ENCODE measurements around the gene JMJD7.
"Not testable (repeated sequence)": the region's sequence is repeated elsewhere in the genome, so short reads cannot be mapped to it uniquely, and the experiment has no call there.

Gene JMJD7

GRCh38 chr15:41822957-41823356, 4.9 kb upstream of the JMJD7 start:
- no peak for DNase-seq

- no peak for DNase-seq
Observed at GRCh38 chr15:41823502-41823901, 4.4 kb upstream of the JMJD7 start.

GRCh38 chr15:41824062-41824745, 3.7 kb upstream of the JMJD7 start:
- no peak for DNase-seq

GRCh38 chr15:41825145-41825544, 2.7 kb upstream of the JMJD7 start:
- DNase-seq: no peak

GRCh38 chr15:41825572-41826535, 2.0 kb upstream of the JMJD7 start:
- no peak for DNase-seq

GRCh38 chr15:41827290-41827879, 507 bp upstream of the JMJD7 start:
- DNase-seq: no peak

GRCh38 chr15:41828807-41829141, 882 bp downstream of the JMJD7 start:
- DNase-seq: no peak

GRCh38 chr15:41829959-41830646, 2.2 kb downstream of the JMJD7 start:
- DNase-seq: no peak

- not testable (repeated sequence) for DNase-seq
Observed at GRCh38 chr15:41831291-41831690, 3.4 kb downstream of the JMJD7 start.

GRCh38 chr15:41832208-41832607, 4.3 kb downstream of the JMJD7 start:
- DNase-seq: no peak

- DNase-seq: no peak
Observed at GRCh38 chr15:41832875-41833274, 5.0 kb downstream of the JMJD7 start.

GRCh38 chr15:41834096-41834495, 6.2 kb downstream of the JMJD7 start:
- DNase-seq: no peak

- peak; percentile 9 for DNase-seq
Observed at GRCh38 chr15:41836073-41836472, 8.2 kb downstream of the JMJD7 start.

GRCh38 chr15:41836713-41837454, 9.0 kb downstream of the JMJD7 start:
- no peak for DNase-seq

GRCh38 chr15:41838400-41838897, 10.6 kb downstream of the JMJD7 start, which contains the start of gene PLA2G4B:
TSS of gene PLA2G4B (plus strand) at chr15:41838847. CDS start at chr15:41838914, 67 bp downstream.
- no peak for DNase-seq

GRCh38 chr15:41839781-41840491, 12.0 kb downstream of the JMJD7 start:
- no peak for DNase-seq

- DNase-seq: no peak
Observed at GRCh38 chr15:41840673-41841072, 12.8 kb downstream of the JMJD7 start.

- DNase-seq: no peak
Observed at GRCh38 chr15:41841131-41841530, 13.2 kb downstream of the JMJD7 start.

- no peak for DNase-seq
Observed at GRCh38 chr15:41842229-41842628, 14.3 kb downstream of the JMJD7 start.

GRCh38 chr15:41843571-41843970, 15.7 kb downstream of the JMJD7 start:
- no peak for DNase-seq

- DNase-seq: no peak
Observed at GRCh38 chr15:41844814-41845213, 16.9 kb downstream of the JMJD7 start.

All from fibroblast of skin of scalp (primary cell).